Measurements from ENCODE around the gene FAM118A.

FAM118A gene

DNA sequence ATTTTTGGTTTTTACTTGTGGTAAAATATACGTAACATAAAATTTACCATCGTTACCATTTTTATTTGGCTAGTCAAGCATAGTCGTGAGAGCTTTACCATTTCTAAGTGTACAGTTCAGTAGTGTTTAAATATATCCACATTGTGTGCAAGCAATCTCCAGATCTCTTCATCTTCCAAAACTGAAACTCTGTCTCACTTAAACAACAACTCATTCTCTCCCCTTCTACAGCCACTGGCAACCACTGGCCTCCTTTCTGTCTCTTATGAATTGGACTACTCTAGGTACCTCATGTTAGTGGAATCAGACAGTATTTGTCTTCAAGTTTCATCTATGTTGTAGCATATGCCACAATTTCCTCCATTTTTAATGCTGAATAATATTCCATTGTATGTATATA lies 66.3 kb downstream of the FAM118A start:
- H3K27ac ChIP-seq = no peak overlapping the region
- H3K4me2 ChIP-seq (ENCODE audit: low read length) = no peak overlapping the region
- no peaks in the 10 kb centered on the region for H3K4me1 ChIP-seq
- H3K79me2 ChIP-seq = no peaks in the 10 kb centered on the region
- TF ChIP-seq, protein P1, sequence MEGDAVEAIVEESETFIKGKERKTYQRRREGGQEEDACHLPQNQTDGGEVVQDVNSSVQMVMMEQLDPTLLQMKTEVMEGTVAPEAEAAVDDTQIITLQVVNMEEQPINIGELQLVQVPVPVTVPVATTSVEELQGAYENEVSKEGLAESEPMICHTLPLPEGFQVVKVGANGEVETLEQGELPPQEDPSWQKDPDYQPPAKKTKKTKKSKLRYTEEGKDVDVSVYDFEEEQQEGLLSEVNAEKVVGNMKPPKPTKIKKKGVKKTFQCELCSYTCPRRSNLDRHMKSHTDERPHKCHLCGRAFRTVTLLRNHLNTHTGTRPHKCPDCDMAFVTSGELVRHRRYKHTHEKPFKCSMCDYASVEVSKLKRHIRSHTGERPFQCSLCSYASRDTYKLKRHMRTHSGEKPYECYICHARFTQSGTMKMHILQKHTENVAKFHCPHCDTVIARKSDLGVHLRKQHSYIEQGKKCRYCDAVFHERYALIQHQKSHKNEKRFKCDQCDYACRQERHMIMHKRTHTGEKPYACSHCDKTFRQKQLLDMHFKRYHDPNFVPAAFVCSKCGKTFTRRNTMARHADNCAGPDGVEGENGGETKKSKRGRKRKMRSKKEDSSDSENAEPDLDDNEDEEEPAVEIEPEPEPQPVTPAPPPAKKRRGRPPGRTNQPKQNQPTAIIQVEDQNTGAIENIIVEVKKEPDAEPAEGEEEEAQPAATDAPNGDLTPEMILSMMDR (IDR thresholded peaks at IDR 0.05) = no peak
- no peaks in the 10 kb centered on the region for H3K27me3 ChIP-seq (ENCODE audit: control insufficient read depth, insufficient read depth, low read length)
- H3K9me3 ChIP-seq (ENCODE audit: control insufficient read depth, low read length) = no peaks in the 10 kb centered on the region
- no peaks in the 10 kb centered on the region for H3K36me3 ChIP-seq (ENCODE audit: control insufficient read depth, insufficient read depth, low read length)
- no peak overlapping the region for H3K9ac ChIP-seq
- no peak overlapping the region for H2AFZ ChIP-seq
- H3K4me3 ChIP-seq (ENCODE audit: low read depth, low read length) = no peak overlapping the region

DNA sequence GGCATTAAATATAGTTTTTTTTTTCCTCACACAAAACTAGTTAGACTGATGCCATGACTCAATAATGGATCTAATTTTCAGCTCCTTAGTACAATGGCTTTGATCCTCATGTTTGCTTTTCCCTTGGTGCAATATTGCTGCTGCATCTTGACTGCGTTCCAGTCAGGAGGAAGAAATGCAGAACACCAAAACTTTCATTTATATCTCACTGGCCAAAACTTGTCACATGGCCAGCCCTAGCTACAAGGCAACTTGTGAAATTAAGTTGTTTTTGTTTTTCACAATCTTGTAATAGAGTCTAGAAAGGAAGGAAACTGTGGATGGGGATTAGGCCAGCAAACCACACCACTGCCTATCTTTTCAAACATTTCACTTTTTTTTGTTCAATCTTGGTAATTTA lies 67.0 kb downstream of the FAM118A start:
- H2AFZ ChIP-seq = no peak overlapping the region
- no peaks in the 10 kb centered on the region for H3K4me1 ChIP-seq
- TF ChIP-seq, protein P1 (IDR thresholded peaks at IDR 0.05) = no peak
- H3K9me3 ChIP-seq (ENCODE audit: control insufficient read depth, low read length) = no peaks in the 10 kb centered on the region
- no peak overlapping the region for H3K9ac ChIP-seq
- H3K4me3 ChIP-seq (ENCODE audit: low read depth, low read length) = no peak overlapping the region
- H3K27me3 ChIP-seq (ENCODE audit: control insufficient read depth, insufficient read depth, low read length) = no peaks in the 10 kb centered on the region
- no peaks in the 10 kb centered on the region for H3K36me3 ChIP-seq (ENCODE audit: control insufficient read depth, insufficient read depth, low read length)
- no peak overlapping the region for H3K4me2 ChIP-seq (ENCODE audit: low read length)
- H3K79me2 ChIP-seq = no peaks in the 10 kb centered on the region
- H3K27ac ChIP-seq = no peak overlapping the region

DNA sequence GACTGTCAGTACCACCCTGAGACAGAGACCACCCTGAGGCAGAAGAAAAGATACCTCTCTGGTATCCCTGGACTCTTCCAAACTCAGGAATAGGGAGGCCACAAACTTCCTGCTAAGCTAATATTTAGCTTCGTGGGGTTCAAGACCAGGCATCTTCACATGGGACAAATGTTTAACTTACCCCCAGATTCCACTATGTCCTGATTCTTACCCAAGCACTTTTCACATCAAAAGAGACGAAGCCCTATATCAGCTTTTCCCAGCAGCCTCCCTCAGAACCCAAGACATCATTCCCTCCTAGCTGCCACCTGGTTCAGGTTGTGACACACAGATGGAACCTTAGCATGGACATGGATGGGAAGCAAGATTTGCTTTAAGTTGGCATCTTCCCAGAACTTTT lies 71.6 kb downstream of the FAM118A start:
- H3K9me3 ChIP-seq (ENCODE audit: control insufficient read depth, low read length) = no peaks in the 10 kb centered on the region
- H3K79me2 ChIP-seq = no peaks in the 10 kb centered on the region
- H3K4me3 ChIP-seq (ENCODE audit: low read depth, low read length) = no peak overlapping the region
- no peak overlapping the region for H2AFZ ChIP-seq
- H3K36me3 ChIP-seq (ENCODE audit: control insufficient read depth, insufficient read depth, low read length) = no peaks in the 10 kb centered on the region
- no peak overlapping the region for H3K9ac ChIP-seq
- no peak overlapping the region for H3K27ac ChIP-seq
- TF ChIP-seq, protein P1 (IDR thresholded peaks at IDR 0.05) = no peak
- no peaks in the 10 kb centered on the region for H3K4me1 ChIP-seq
- H3K4me2 ChIP-seq (ENCODE audit: low read length) = no peak overlapping the region
- H3K27me3 ChIP-seq (ENCODE audit: control insufficient read depth, insufficient read depth, low read length) = no peaks in the 10 kb centered on the region

DNA sequence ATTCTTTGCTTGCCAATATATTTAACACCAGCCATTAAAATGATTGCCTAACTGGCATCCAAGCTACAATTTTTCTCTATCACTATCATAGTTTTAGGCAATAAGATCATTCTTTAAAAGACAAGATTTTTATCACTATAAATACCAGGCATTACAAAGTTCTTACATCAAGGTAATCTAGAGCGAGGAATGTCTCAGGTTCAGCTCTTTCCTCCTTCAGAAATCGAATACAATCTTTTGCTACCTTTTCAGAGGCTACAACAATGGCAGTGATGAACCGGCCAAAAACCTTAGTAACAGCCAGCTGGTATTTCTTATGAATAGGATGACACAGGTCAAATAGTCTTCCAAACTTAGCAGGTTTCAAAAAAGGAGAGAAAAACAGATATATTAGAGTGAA lies 79.8 kb downstream of the FAM118A start:
- no peaks in the 10 kb centered on the region for H3K27me3 ChIP-seq (ENCODE audit: control insufficient read depth, insufficient read depth, low read length)
- no peak overlapping the region for H3K27ac ChIP-seq

More for the DNA sequence above, 79.8 kb downstream of the FAM118A start:
- Histone ChIP-seq H3K4me3 (ENCODE audit: low read depth, low read length) (no peak overlapping the region), H3K9ac (no peak overlapping the region), H3K9me3 (ENCODE audit: control insufficient read depth, low read length) (no peaks in the 10 kb centered on the region), H3K4me2 (ENCODE audit: low read length) (no peak overlapping the region), H3K36me3 (ENCODE audit: control insufficient read depth, insufficient read depth, low read length) (no peaks in the 10 kb centered on the region), H3K79me2 (no peaks in the 10 kb centered on the region), H3K4me1 (no peaks in the 10 kb centered on the region), H2AFZ (no peak overlapping the region)
- TF ChIP-seq, protein P1 (IDR thresholded peaks at IDR 0.05) = no peak

All from parathyroid adenoma (tissue), 2 donors.